Neural progenitor cell (in vitro differentiated cells): Measurements from ENCODE around the gene PCNX2. TPM values are rescaled to one million over a fixed set of nuclear protein-coding genes. Genes with fewer than 3 reads are reported as not detected.
A peak's percentile ranks its signal among the peaks of the same experiment; 100 is the strongest.

Experiments
- DNase-seq: peaks from one replicate; pipeline ENCODE4 v3.0.0-alpha.2; 2016; ENCODE audit warnings: low spot score
- H2AFZ ChIP-seq: fragments of 200-600 bp; sonication (generic); replicated peaks from 2 replicates; pipeline ENCODE4 v1.6.1; 2016; ENCODE audit warnings: antibody characterized with exemption
- H3F3A ChIP-seq: fragments of 200-600 bp; sonication (generic); 2 replicates; pipeline ENCODE4 v1.6.1; 2016; ENCODE audit warnings: antibody characterized with exemption, low read depth
- H3K27ac ChIP-seq: fragments of 200-600 bp; sonication (generic); 2 replicates; pipeline ENCODE4 v1.5.1; 2016; ENCODE audit warnings: mild to moderate bottlenecking
- H3K27me3 ChIP-seq: fragments of 200-600 bp; sonication (generic); 2 replicates; pipeline ENCODE4 v1.6.1; 2016; ENCODE audit warnings: mild to moderate bottlenecking, moderate library complexity
- H3K36me3 ChIP-seq: fragments of 200-600 bp; sonication (generic); 2 replicates; pipeline ENCODE4 v1.5.1; 2016
- H3K4me1 ChIP-seq: fragments of 200-600 bp; sonication (generic); 2 replicates; pipeline ENCODE4 v1.6.1; 2016; ENCODE audit warnings: mixed run types
- H3K4me2 ChIP-seq: fragments of 200-600 bp; sonication (generic); 2 replicates; pipeline ENCODE4 v1.6.1; 2016
- H3K4me3 ChIP-seq: fragments of 200-600 bp; sonication (generic); 2 replicates; pipeline ENCODE4 v1.5.1; 2016
- H3K79me2 ChIP-seq: fragments of 200-600 bp; sonication (generic); 2 replicates; pipeline ENCODE4 v1.6.1; 2016; ENCODE audit warnings: low read depth
- H3K9ac ChIP-seq: fragments of 200-600 bp; sonication (generic); 2 replicates; pipeline ENCODE4 v1.6.1; 2016
- H3K9me3 ChIP-seq: fragments of 200-600 bp; sonication (generic); 2 replicates; pipeline ENCODE4 v1.5.1; 2016; ENCODE audit warnings: low read depth
- H4K20me1 ChIP-seq: fragments of 200-600 bp; sonication (generic); 2 replicates; pipeline ENCODE4 v1.6.1; 2016; ENCODE audit warnings: low read depth
- H3K27ac Mint-ChIP-seq: 3 replicates; pipeline ENCODE4 v1.8.0; 2021; ENCODE audit warnings: mixed read lengths
- H3K27me3 Mint-ChIP-seq: 2 replicates; pipeline ENCODE4 v1.8.0; 2022; ENCODE audit warnings: low read depth, mild to moderate bottlenecking, inconsistent platforms, moderate library complexity, mixed read lengths; ENCODE audit not compliant: insufficient read depth
- H3K36me3 Mint-ChIP-seq: 3 replicates; pipeline ENCODE4 v1.8.0; 2021; ENCODE audit warnings: mixed read lengths
- H3K4me1 Mint-ChIP-seq: 3 replicates; pipeline ENCODE4 v1.8.0; 2021; ENCODE audit warnings: mixed read lengths
- H3K4me3 Mint-ChIP-seq: 3 replicates; pipeline ENCODE4 v1.8.0; 2021; ENCODE audit warnings: mild to moderate bottlenecking, moderate library complexity, mixed read lengths
- H3K9me3 Mint-ChIP-seq: 3 replicates; pipeline ENCODE4 v1.8.0; 2020; ENCODE audit warnings: mixed read lengths
- EZH2 ChIP-seq: fragments of 200-600 bp; sonication (generic); IDR thresholded peaks from 2 replicates; pipeline ENCODE4 v1.6.1; 2017; ENCODE audit warnings: antibody characterized with exemption, mild to moderate bottlenecking, moderate library complexity
- EZH2phosphoT487 ChIP-seq: fragments of 200-600 bp; sonication (generic); IDR thresholded peaks from 2 replicates; pipeline ENCODE4 v1.6.1; 2017; ENCODE audit warnings: antibody characterized with exemption
- total RNA-seq: library from RNA; depleted of rRNA; stranded (reverse); fragments of >200 nt; gene quantifications from 2 replicates; pipeline ENCODE4 v1.2.3, GENCODE V29; 2015; ENCODE audit warnings: low replicate concordance
- TF ChIP-seq, protein P1 (sequence below): fragments of 200-600 bp; sonication (generic); IDR thresholded peaks from 2 replicates; pipeline ENCODE4 v1.5.1; 2017; ENCODE audit warnings: antibody characterized with exemption, mild to moderate bottlenecking

Gene PCNX2
- total RNA-seq, 1 donor from 2014 or later = 30.8 TPM

DNA sequence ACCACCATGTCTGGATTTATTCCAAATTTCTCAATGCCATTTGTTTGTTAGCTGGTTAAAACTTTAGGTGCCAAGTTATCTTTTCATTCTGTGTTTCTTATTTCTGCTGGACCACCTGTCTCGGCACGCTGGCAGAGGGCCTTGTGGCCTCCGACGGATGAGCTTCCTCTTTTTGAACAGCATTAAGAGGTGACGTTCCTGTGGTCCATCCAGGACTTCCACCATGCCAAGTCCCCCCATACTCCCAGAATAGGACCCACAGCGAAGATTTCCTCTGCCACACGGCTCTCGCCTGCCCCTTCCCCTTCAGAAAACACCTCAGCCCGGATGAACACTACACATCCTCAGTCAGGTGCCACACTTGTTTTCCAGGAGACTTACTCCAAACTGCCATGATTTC is 271.3 kb downstream of the PCNX2 start:
- H4K20me1 ChIP-seq = no peaks in the 10 kb centered on the region
- H3K36me3 ChIP-seq = no peaks in the 10 kb centered on the region
- peaks cover 16% of the 10 kb centered on the region for H3K4me1 ChIP-seq
- peaks cover 2% of the 10 kb centered on the region for H3K27me3 Mint-ChIP-seq
- no peaks in the 10 kb centered on the region for H3K79me2 ChIP-seq
- peaks cover 8% of the 10 kb centered on the region for H3F3A ChIP-seq
- no peaks in the 10 kb centered on the region for H3K36me3 Mint-ChIP-seq
- H2AFZ ChIP-seq = no peak overlapping the region
- no peak overlapping the region for H3K4me3 Mint-ChIP-seq
- no peak overlapping the region for H3K4me3 ChIP-seq
- H3K9me3 Mint-ChIP-seq = no peaks in the 10 kb centered on the region
- H3K9me3 ChIP-seq = no peaks in the 10 kb centered on the region
- no peak overlapping the region for H3K4me2 ChIP-seq
- peaks cover 23% of the 10 kb centered on the region for H3K4me1 Mint-ChIP-seq
- H3K27ac ChIP-seq = no peak overlapping the region
- H3K27ac Mint-ChIP-seq = no peak overlapping the region
- H3K27me3 ChIP-seq = no peaks in the 10 kb centered on the region
- DNase-seq = no peak
- TF ChIP-seq, protein P1, sequence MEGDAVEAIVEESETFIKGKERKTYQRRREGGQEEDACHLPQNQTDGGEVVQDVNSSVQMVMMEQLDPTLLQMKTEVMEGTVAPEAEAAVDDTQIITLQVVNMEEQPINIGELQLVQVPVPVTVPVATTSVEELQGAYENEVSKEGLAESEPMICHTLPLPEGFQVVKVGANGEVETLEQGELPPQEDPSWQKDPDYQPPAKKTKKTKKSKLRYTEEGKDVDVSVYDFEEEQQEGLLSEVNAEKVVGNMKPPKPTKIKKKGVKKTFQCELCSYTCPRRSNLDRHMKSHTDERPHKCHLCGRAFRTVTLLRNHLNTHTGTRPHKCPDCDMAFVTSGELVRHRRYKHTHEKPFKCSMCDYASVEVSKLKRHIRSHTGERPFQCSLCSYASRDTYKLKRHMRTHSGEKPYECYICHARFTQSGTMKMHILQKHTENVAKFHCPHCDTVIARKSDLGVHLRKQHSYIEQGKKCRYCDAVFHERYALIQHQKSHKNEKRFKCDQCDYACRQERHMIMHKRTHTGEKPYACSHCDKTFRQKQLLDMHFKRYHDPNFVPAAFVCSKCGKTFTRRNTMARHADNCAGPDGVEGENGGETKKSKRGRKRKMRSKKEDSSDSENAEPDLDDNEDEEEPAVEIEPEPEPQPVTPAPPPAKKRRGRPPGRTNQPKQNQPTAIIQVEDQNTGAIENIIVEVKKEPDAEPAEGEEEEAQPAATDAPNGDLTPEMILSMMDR = no peak
- no peak for TF ChIP-seq EZH2
- no peak for TF ChIP-seq EZH2phosphoT487
- no peak overlapping the region for H3K9ac ChIP-seq

DNA sequence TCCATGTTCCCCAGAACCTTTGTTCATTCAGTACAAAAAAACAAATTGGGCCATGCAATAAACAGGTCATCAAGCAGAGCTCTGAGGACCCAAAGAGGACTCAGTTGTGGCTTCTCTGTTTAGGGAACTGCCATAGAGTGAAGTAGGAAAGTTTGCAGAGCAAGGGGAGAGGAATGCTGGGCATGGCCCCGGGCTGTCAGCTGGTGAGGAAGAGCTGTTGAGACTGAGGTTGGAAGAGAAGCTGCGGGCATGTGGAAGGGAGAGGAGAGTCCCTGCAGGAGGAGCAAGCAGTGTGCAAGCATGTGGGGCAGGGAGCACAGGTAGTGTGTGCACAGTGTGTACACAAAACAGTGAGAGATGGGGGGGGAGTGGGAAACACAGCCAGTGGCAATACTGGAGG is 273.3 kb downstream of the PCNX2 start:
- H3K4me1 Mint-ChIP-seq = peaks cover 35% of the 10 kb centered on the region
- Histone ChIP-seq H3K9me3 (no peaks in the 10 kb centered on the region), H3K27me3 (no peaks in the 10 kb centered on the region), H3K4me3 (no peak overlapping the region), H2AFZ (no peak overlapping the region), H3F3A (peaks cover 8% of the 10 kb centered on the region), H3K4me1 (peaks cover 20% of the 10 kb centered on the region), H3K79me2 (no peaks in the 10 kb centered on the region), H3K4me2 (no peak overlapping the region), H4K20me1 (no peaks in the 10 kb centered on the region), H3K9ac (no peak overlapping the region), H3K36me3 (no peaks in the 10 kb centered on the region), H3K27ac (no peak overlapping the region)
- no peaks in the 10 kb centered on the region for H3K9me3 Mint-ChIP-seq
- H3K4me3 Mint-ChIP-seq = no peak overlapping the region
- H3K27me3 Mint-ChIP-seq = peaks cover 2% of the 10 kb centered on the region
- no peak for DNase-seq
- no peaks in the 10 kb centered on the region for H3K36me3 Mint-ChIP-seq
- TF ChIP-seq EZH2phosphoT487 (no peak), EZH2 (no peak)
- TF ChIP-seq, protein P1 = no peak
- H3K27ac Mint-ChIP-seq = no peak overlapping the region

DNA sequence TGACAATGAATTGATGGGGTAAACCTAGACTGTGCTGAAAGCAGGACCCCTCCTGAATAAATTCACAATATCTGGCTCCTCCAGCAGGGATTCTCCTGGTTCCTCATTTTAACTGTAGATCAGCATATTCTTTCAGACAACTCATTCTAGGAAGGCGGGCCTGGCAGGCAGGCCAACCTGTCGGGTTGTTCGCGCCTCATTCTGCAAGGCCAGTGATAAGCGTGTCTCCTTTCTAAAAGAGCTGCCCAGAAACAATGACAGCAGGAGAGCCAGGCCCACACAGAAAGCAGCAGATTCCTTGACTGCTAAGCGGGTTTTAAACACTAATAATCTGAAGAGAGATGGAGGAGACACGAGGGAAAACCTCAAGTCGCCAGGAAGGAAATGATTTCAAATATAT is 275.1 kb downstream of the PCNX2 start:
- Histone ChIP-seq H3K27ac (no peak overlapping the region), H3K4me2 (peak overlapping the region; percentile 40)

More for the DNA sequence above, 275.1 kb downstream of the PCNX2 start:
- H3K4me1 Mint-ChIP-seq = peaks cover 35% of the 10 kb centered on the region
- H2AFZ ChIP-seq = no peak overlapping the region
- peaks cover 20% of the 10 kb centered on the region for H3K4me1 ChIP-seq
- no peak overlapping the region for H3K4me3 ChIP-seq
- TF ChIP-seq EZH2phosphoT487 (no peak), EZH2 (no peak)
- TF ChIP-seq, protein P1 = no peak
- H3K79me2 ChIP-seq = no peaks in the 10 kb centered on the region
- H3K4me3 Mint-ChIP-seq = peak overlapping the region; percentile 1
- no peaks in the 10 kb centered on the region for H3K9me3 Mint-ChIP-seq
- H3F3A ChIP-seq = peaks cover 8% of the 10 kb centered on the region
- DNase-seq = peak; percentile 73
- H3K9ac ChIP-seq = no peak overlapping the region
- peaks cover 2% of the 10 kb centered on the region for H3K36me3 Mint-ChIP-seq
- H3K27ac Mint-ChIP-seq = peak overlapping the region; percentile 0
- H3K9me3 ChIP-seq = no peaks in the 10 kb centered on the region
- H3K36me3 ChIP-seq = no peaks in the 10 kb centered on the region
- no peaks in the 10 kb centered on the region for H4K20me1 ChIP-seq
- peaks cover 2% of the 10 kb centered on the region for H3K27me3 Mint-ChIP-seq
- no peaks in the 10 kb centered on the region for H3K27me3 ChIP-seq
